ENCODE results near the gene PLD1. TPM values are rescaled to one million over a fixed set of nuclear protein-coding genes. Genes with fewer than 3 reads are reported as not detected.

The PLD1 gene
- total RNA-seq, 1 donor from 2014 or later, result 0.21 TPM

GRCh38 chr3:171711461-171712170 is 98.7 kb downstream of the PLD1 start:
- H2AFZ ChIP-seq (replicated peaks), result no peak overlapping the region

DNA sequence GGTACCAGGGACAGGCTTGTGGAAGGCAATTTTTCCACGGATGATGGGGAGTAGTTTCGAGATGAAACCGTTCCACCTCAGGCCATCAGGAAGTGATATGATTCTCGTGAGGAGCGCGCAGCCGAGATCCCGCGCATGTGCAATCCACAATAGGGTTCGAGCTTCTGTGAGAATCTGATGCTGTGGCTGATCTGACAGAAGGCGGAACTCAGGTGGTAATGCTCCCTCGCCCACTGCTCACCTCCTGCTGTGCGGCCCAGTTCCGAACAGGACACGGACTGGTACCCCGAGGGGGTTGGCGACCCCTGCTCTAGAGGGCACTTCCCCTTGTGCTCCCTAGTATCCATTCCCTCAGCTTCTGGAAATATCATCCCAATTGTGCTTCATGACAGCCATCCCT is 99.9 kb downstream of the PLD1 start:
- H3K4me1 ChIP-seq, result no peaks in the 10 kb centered on the region
- H3K4me2 ChIP-seq, result no peak overlapping the region
- no peak overlapping the region for H3K27ac ChIP-seq
- H3K4me1 Mint-ChIP-seq, result no peaks in the 10 kb centered on the region
- no peak overlapping the region for H2AFZ ChIP-seq (replicated peaks)
- H3K27me3 Mint-ChIP-seq (ENCODE audit: insufficient read depth, low read depth), result peaks cover 6% of the 10 kb centered on the region
- no peak overlapping the region for H3K4me3 ChIP-seq
- peaks cover 4% of the 10 kb centered on the region for H3K9me3 ChIP-seq (ENCODE audit: low read depth)
- H3K9me3 Mint-ChIP-seq, result peaks cover 3% of the 10 kb centered on the region
- TF ChIP-seq CTCF (IDR thresholded peaks at IDR 0.05) (no peak), EZH2 (IDR thresholded peaks at IDR 0.05) (no peak), EZH2phosphoT487 (IDR thresholded peaks at IDR 0.05) (no peak)
- no peak overlapping the region for H3K27ac Mint-ChIP-seq
- H3K27me3 ChIP-seq, result no peaks in the 10 kb centered on the region
- H3K36me3 ChIP-seq, result no peaks in the 10 kb centered on the region
- H4K20me1 ChIP-seq (ENCODE audit: low read depth), result no peaks in the 10 kb centered on the region
- no peak overlapping the region for H3K9ac ChIP-seq
- no peak overlapping the region for H3K4me3 Mint-ChIP-seq
- H3F3A ChIP-seq (ENCODE audit: low read depth), result no peaks in the 10 kb centered on the region
- DNase-seq (ENCODE audit: low spot score), result no peak
- H3K79me2 ChIP-seq (ENCODE audit: low read depth), result no peaks in the 10 kb centered on the region
- H3K36me3 Mint-ChIP-seq, result no peaks in the 10 kb centered on the region

More at GRCh38 chr3:171711461-171712170, 98.7 kb downstream of the PLD1 start:
- Mint-ChIP-seq H3K9me3 (peaks cover 12% of the 10 kb centered on the region), H3K36me3 (no peaks in the 10 kb centered on the region), H3K4me3 (no peak overlapping the region), H3K4me1 (no peaks in the 10 kb centered on the region), H3K27me3 (ENCODE audit: insufficient read depth, low read depth) (peaks cover 6% of the 10 kb centered on the region), H3K27ac (no peak overlapping the region)
- peaks cover 4% of the 10 kb centered on the region for H3K9me3 ChIP-seq (ENCODE audit: low read depth)
- no peak for TF ChIP-seq CTCF (IDR thresholded peaks at IDR 0.05)
- no peak for TF ChIP-seq EZH2 (IDR thresholded peaks at IDR 0.05)
- no peak for TF ChIP-seq EZH2phosphoT487 (IDR thresholded peaks at IDR 0.05)
- no peak overlapping the region for H3K4me3 ChIP-seq
- no peaks in the 10 kb centered on the region for H3K4me1 ChIP-seq
- DNase-seq (ENCODE audit: low spot score), result no peak
- no peaks in the 10 kb centered on the region for H3K27me3 ChIP-seq
- H3F3A ChIP-seq (ENCODE audit: low read depth), result no peaks in the 10 kb centered on the region
- H3K4me2 ChIP-seq, result no peak overlapping the region
- no peak overlapping the region for H3K27ac ChIP-seq
- no peaks in the 10 kb centered on the region for H3K79me2 ChIP-seq (ENCODE audit: low read depth)
- H3K36me3 ChIP-seq, result no peaks in the 10 kb centered on the region
- no peak overlapping the region for H3K9ac ChIP-seq
- no peaks in the 10 kb centered on the region for H4K20me1 ChIP-seq (ENCODE audit: low read depth)

- Mint-ChIP-seq H3K4me1 (peaks cover 8% of the 10 kb centered on the region), H3K27ac (no peak overlapping the region), H3K4me3 (no peak overlapping the region), H3K9me3 (peaks cover 14% of the 10 kb centered on the region), H3K27me3 (ENCODE audit: insufficient read depth, low read depth) (peaks cover 4% of the 10 kb centered on the region), H3K36me3 (no peaks in the 10 kb centered on the region)
- TF ChIP-seq CTCF (IDR thresholded peaks at IDR 0.05), result no peak
- no peak for TF ChIP-seq EZH2 (IDR thresholded peaks at IDR 0.05)
- no peak for TF ChIP-seq EZH2phosphoT487 (IDR thresholded peaks at IDR 0.05)
- H3K4me1 ChIP-seq, result no peaks in the 10 kb centered on the region
- DNase-seq (ENCODE audit: low spot score), result no peak
- H3K4me3 ChIP-seq, result no peak overlapping the region
- no peaks in the 10 kb centered on the region for H3K27me3 ChIP-seq
- no peak overlapping the region for H3K4me2 ChIP-seq
- H3K9ac ChIP-seq, result no peak overlapping the region
- no peaks in the 10 kb centered on the region for H4K20me1 ChIP-seq (ENCODE audit: low read depth)
- H3K79me2 ChIP-seq (ENCODE audit: low read depth), result no peaks in the 10 kb centered on the region
- no peaks in the 10 kb centered on the region for H3F3A ChIP-seq (ENCODE audit: low read depth)
- no peaks in the 10 kb centered on the region for H3K9me3 ChIP-seq (ENCODE audit: low read depth)
- no peaks in the 10 kb centered on the region for H3K36me3 ChIP-seq
- no peak overlapping the region for H2AFZ ChIP-seq (replicated peaks)
- H3K27ac ChIP-seq, result no peak overlapping the region
Observed at GRCh38 chr3:171704814-171705213, 105.5 kb downstream of the PLD1 start.
